NT2/D1 (cell line): ENCODE results near the gene EPN3.

Experiments used
- YY1 ChIP-seq: IDR thresholded peaks from 2 replicates; pipeline ENCODE4 v1.6.1; 2011; ENCODE audit not compliant: insufficient read length, insufficient read depth
- ZNF274 ChIP-seq: IDR thresholded peaks from 2 replicates; pipeline ENCODE4 v1.6.1; 2011; ENCODE audit warnings: mild to moderate bottlenecking, low read depth, low read length

GRCh38 chr17:50573866-50574611, 41.5 kb downstream of the EPN3 start:
- no peak for TF ChIP-seq YY1
- no peak for TF ChIP-seq ZNF274
